Kidney (tissue), 14 donors: Measurements from ENCODE around the gene GNPTAB. TPM values are rescaled to one million over a fixed set of nuclear protein-coding genes. Genes with fewer than 3 reads are reported as not detected.
"Not testable (repeated sequence)": the region's sequence is repeated elsewhere in the genome, so short reads cannot be mapped to it uniquely, and the experiment has no call there.

ENCODE experiments used
- DNase-seq, 5 donors: peaks; one replicate each; pipeline ENCODE4 v3.0.0-alpha.2; 2013 to 2020
- FAIRE-seq: peaks from 2 replicates; lab custom pipeline; 2012; peaks lifted over from hg19 to GRCh38; lab: Jason Lieb, UNC
- H3K27ac ChIP-seq, 2 donors: one replicate each; pipeline ENCODE4 v1.7.0; 2013; ENCODE audit warnings: low read depth in 2 of 2, low read length in 2 of 2, inconsistent platforms in 1 of 2
- H3K27me3 ChIP-seq: one replicate; pipeline ENCODE4 v1.7.1; 2013; ENCODE audit warnings: low read length, inconsistent platforms; ENCODE audit not compliant: control insufficient read depth, insufficient read depth
- H3K36me3 ChIP-seq, 3 donors: one replicate each; pipeline versions ENCODE4 v1.7.0 to v1.7.1; 2013; ENCODE audit warnings: low read length in 3 of 3, control low read depth in 1 of 3, inconsistent platforms in 1 of 3; ENCODE audit not compliant: insufficient read depth in 3 of 3, control insufficient read depth in 2 of 3
- H3K4me1 ChIP-seq, 3 donors: one replicate each; pipeline versions ENCODE4 v1.7.0 to v1.7.1; 2013; ENCODE audit warnings: low read length in 3 of 3, inconsistent platforms in 1 of 3, low read depth in 1 of 3; ENCODE audit not compliant: control insufficient read depth in 2 of 3, insufficient read depth in 2 of 3
- H3K4me3 ChIP-seq, 3 donors: one replicate each; pipeline versions ENCODE4 v1.7.0 to v1.8.1; 2013; ENCODE audit warnings: low read length in 3 of 3, control low read depth in 1 of 3, inconsistent platforms in 1 of 3
- H3K9ac ChIP-seq, 3 donors: one replicate each; pipeline versions ENCODE4 v1.7.0 to v1.7.1; 2013; ENCODE audit warnings: low read length in 3 of 3, control low read depth in 1 of 3, inconsistent platforms in 1 of 3
- H3K9me3 ChIP-seq, 3 donors: one replicate each; pipeline versions ENCODE4 v1.7.0 to v1.7.1; 2013; ENCODE audit warnings: low read length in 3 of 3, control low read depth in 1 of 3, inconsistent platforms in 1 of 3; ENCODE audit not compliant: control insufficient read depth in 2 of 3, insufficient read depth in 1 of 3
- intact Hi-C: fragments of 100-400 bp; cut with DNase I; formaldehyde crosslinking; loops from one replicate; pipeline ENCODE4 v1.11.1; 2022
- polyA plus RNA-seq: library from polyadenylated mRNA; stranded (reverse); fragments of 350-450 nt; fragmentation: Illumina TruSeq; extraction: RNeasy Lipid Tissue Mini Kit (QIAGEN cat#74804); gene quantifications from one replicate; pipeline ENCODE4 v1.2.3, GENCODE V29; 2014; ENCODE audit warnings: low read depth, low replicate concordance; ENCODE audit not compliant: insufficient read depth
- total RNA-seq: library from RNA; stranded (reverse); fragmentation: NEBNext Ultra II Directional; extraction: Animal tissue kit (Norgen Biotek cat#: 25700); gene quantifications from one replicate; pipeline ENCODE4 v1.2.1, GENCODE V29; 2021
- TF ChIP-seq, protein P1 (sequence below): IDR thresholded peaks from 3 replicates; pipeline ENCODE4 v1.5.1; 2012; ENCODE audit warnings: mild to moderate bottlenecking, moderate library complexity, borderline replicate concordance; ENCODE audit not compliant: insufficient read depth; ENCODE audit errors: extremely low read depth
- donor health status: control.
- donor health status: control.
- donor health status: control.
- donor health status: control.
- donor health status: control.
- donor health status: DM: yes; HTN: yes; CAD: no.
- donor health status: Normal renal cell carcinoma (clear cell type).

The GNPTAB gene
- total and polyA plus RNA-seq, 2 donors from 2014 or later: 17.8 to 46.0 TPM

DNA sequence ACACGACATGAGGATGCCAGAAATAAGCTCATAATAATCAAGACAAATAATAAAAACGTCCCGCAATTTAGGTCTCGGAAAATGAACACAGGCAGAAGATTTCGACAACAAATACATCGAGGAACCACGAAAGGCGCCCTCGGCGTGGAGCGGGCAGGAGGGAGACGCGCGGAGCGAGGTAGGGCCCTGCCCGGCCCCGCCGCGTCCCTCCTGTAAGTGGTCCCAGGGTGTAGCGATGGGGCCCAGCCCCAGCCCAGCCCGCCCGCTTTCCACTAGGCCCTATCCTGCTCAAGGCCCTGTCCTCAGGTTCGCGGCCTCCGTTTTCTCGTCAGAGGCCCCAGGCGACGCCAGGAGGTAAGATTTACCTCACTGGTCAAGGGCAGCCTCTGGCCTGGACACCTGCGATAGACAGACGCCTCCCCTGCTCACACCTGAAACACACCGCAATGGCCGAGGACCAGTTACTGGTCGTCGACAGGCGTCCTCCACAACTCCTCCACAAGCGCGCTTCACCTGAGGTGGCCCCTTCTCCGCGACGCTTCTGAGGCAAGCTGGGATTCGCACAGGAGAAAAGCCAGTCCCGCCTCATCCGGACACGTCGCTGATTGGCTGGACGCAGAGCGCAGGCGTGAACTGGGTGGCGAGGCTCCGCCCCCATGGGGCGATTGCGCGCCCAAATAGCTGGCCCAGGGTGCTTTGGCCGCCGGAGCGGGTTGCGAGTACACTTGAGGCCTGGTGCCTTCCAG is 91.7 kb downstream of the GNPTAB start, which contains the start of gene SYCP3:
TSS of gene SYCP3 (minus strand) at position 543 of the 746 bp plus-strand sequence. CDS start 1,527 bp downstream, outside the sequence.
- Histone ChIP-seq H3K4me3 (no peak within 1 kb of the TSS), H3K4me1 (peaks cover 0 to 7% (median 0%) of the 10 kb centered on the region in 3 donors), H3K9ac (no peak within 1 kb of the TSS), H3K27me3 (no peaks in the 10 kb centered on the region), H3K9me3 (no peaks in the 10 kb centered on the region), H3K27ac (no peak within 1 kb of the TSS), H3K36me3 (peaks cover 0 to 7% (median 5%) of the 10 kb centered on the region in 3 donors)
- FAIRE-seq (no peak), DNase-seq (peak in 1 of 5 donors; percentile 39)
- TF ChIP-seq, protein P1, sequence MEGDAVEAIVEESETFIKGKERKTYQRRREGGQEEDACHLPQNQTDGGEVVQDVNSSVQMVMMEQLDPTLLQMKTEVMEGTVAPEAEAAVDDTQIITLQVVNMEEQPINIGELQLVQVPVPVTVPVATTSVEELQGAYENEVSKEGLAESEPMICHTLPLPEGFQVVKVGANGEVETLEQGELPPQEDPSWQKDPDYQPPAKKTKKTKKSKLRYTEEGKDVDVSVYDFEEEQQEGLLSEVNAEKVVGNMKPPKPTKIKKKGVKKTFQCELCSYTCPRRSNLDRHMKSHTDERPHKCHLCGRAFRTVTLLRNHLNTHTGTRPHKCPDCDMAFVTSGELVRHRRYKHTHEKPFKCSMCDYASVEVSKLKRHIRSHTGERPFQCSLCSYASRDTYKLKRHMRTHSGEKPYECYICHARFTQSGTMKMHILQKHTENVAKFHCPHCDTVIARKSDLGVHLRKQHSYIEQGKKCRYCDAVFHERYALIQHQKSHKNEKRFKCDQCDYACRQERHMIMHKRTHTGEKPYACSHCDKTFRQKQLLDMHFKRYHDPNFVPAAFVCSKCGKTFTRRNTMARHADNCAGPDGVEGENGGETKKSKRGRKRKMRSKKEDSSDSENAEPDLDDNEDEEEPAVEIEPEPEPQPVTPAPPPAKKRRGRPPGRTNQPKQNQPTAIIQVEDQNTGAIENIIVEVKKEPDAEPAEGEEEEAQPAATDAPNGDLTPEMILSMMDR: no peak
- intact Hi-C loops: no loop called here

DNA sequence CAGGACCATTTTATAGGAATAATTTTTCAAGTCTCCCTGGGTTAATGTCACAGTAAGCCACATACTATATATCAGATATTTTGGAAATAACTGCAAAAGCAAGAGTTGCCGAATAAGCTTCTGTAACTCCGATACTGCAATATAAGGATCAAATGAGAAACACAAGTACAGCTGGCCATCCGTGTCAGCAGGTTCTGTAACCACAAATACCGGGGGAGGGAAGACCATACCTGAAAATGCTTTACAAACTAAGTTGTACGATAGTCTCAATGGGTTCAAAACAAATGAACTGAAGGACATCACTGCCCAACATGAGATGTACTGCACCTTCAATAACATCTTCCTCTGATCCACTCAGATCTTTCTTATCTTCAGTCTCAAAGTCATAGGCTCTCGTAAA is 93.3 kb downstream of the GNPTAB start:
- H3K36me3 ChIP-seq: peaks cover 0 to 5% (median 0%) of the 10 kb centered on the region in 3 donors
- H3K4me1 ChIP-seq: peaks cover 0 to 8% (median 0%) of the 10 kb centered on the region in 3 donors
- TF ChIP-seq, protein P1: no peak
- no peaks in the 10 kb centered on the region for H3K9me3 ChIP-seq
- no peak overlapping the region for H3K4me3 ChIP-seq
- FAIRE-seq (no peak), DNase-seq (no peak)
- no peak overlapping the region for H3K27ac ChIP-seq
- no peaks in the 10 kb centered on the region for H3K27me3 ChIP-seq
- H3K9ac ChIP-seq: no peak overlapping the region
- intact Hi-C loops: no loop called here

DNA sequence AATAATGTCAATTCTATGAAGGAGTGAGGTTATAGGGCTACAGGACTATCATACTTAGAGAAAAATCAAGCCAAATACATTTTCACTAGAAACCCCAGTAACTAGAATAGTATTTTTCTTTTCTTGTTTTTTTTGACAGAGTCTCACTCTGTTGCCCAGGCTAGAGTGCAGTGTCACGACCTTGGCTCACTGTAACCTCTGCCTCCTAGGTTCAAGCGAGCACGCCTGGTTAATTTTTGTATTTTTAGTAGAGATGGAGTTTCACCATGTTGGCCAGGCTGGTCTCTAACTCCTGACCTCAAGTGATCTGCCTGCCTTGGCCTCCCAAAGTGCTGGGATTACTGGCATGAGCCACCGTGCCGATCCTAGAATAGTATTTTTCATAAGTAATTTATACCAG is 96.3 kb downstream of the GNPTAB start:
- H3K27ac ChIP-seq, H3K36me3 ChIP-seq, H3K27me3 ChIP-seq, H3K9me3 ChIP-seq, H3K4me1 ChIP-seq, H3K4me3 ChIP-seq, H3K9ac ChIP-seq, intact Hi-C loops, DNase-seq, FAIRE-seq: not testable (repeated sequence)

DNA sequence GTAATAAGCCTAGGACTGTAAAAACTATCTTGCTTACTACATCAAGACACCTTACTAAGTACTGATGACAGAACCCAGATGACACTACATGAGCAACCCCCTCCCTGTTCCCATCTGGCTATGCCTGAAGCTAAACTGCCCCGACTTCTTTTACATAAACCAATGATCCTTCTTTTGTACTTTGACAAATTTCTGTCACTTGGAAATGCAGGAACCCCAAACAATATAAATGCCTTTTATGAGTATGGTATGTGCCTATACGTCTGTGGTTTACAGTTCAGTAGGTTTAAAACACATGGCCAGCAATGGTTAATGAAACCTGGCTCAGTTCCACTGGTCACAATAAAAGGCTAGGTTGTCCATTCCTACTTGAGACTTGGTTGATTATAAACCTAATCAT is 97.6 kb downstream of the GNPTAB start:
- no peaks in the 10 kb centered on the region for H3K9me3 ChIP-seq
- intact Hi-C loops: no loop called here
- no peak overlapping the region for H3K9ac ChIP-seq
- peak overlapping the region in 1 of 2 donors; percentile 5 for H3K27ac ChIP-seq
- H3K27me3 ChIP-seq: no peaks in the 10 kb centered on the region
- FAIRE-seq (no peak), DNase-seq (peak in 2 of 5 donors; percentile 16 to 20)
- H3K36me3 ChIP-seq: peaks cover 0 to 6% (median 6%) of the 10 kb centered on the region in 3 donors
- no peak overlapping the region for H3K4me3 ChIP-seq
- TF ChIP-seq, protein P1: no peak
- peaks cover 0 to 8% (median 0%) of the 10 kb centered on the region in 3 donors for H3K4me1 ChIP-seq
